GM12878 (cell line): ENCODE measurements around the gene GLIPR2. TPM values are rescaled to one million over a fixed set of nuclear protein-coding genes. Genes with fewer than 3 reads are reported as not detected.
A peak's percentile ranks its signal among the peaks of the same experiment; 100 is the strongest.

Source experiments
- ATAC-seq: fragments of 200-7000 bp; cut with Tn5 transposase; 3 replicates; pipeline ENCODE4 v1.9.1; 2020; ENCODE audit warnings: mild to moderate bottlenecking, moderate library complexity
- BruUV-seq: library from RNA; stranded (reverse); fragments of 400-500 nt; replicated peaks from 2 replicates; lab custom pipeline; 2021; lab: Mats Ljungman, UMichigan
- CTCF ChIA-PET: fragments of 300-600 bp; sonication (Branson Sonifier 250); formaldehyde crosslinking; extraction: SDS; loops from one replicate; lab custom pipeline; 2021; ENCODE audit warnings: inconsistent platforms; lab: Yijun Ruan, JAX
- POLR2A ChIA-PET: fragments of 350-600 bp; formaldehyde crosslinking; extraction: SDS; loops from one replicate; lab custom pipeline; 2021; ENCODE audit warnings: inconsistent platforms; lab: Charles Lee
- RAD21 ChIA-PET: fragments of 300-600 bp; sonication (Branson Sonifier 250); formaldehyde crosslinking; loops from one replicate; lab custom pipeline; 2023; ENCODE audit warnings: antibody characterized with exemption; ENCODE audit not compliant: unreplicated experiment; lab: Charles Lee
- SMC1A ChIA-PET: fragments of 300-600 bp; sonication (Branson Sonifier 250); formaldehyde crosslinking; loops from one replicate; lab custom pipeline; 2023; ENCODE audit not compliant: unreplicated experiment, uncharacterized antibody; lab: Charles Lee
- DNase-seq: peaks from one replicate; pipeline ENCODE4 v3.0.0-alpha.2; 2011; ENCODE audit warnings: low read depth, low spot score
- FAIRE-seq: peaks from 3 replicates; lab custom pipeline; 2011; peaks lifted over from hg19 to GRCh38; lab: Jason Lieb, UNC
- H2AFZ ChIP-seq: 2 replicates; pipeline ENCODE4 v1.6.0; 2011; ENCODE audit warnings: low read depth, low read length, control low read depth; ENCODE audit not compliant: control insufficient read depth
- H3K27ac ChIP-seq: 2 replicates; pipeline ENCODE4 v1.5.1; 2011; ENCODE audit warnings: control low read depth; ENCODE audit not compliant: control insufficient read depth, insufficient read depth
- H3K27me3 ChIP-seq, 2 experiments: replicated peaks in 1 of 2; 2 replicates each; pipeline versions ENCODE4 v1.6.0 to v1.6.1; 2011; ENCODE audit warnings: low read length in 1 of 2; ENCODE audit not compliant: control insufficient read depth in 2 of 2, insufficient read depth in 2 of 2
- H3K36me3 ChIP-seq, 2 experiments: 2 replicates each; pipeline ENCODE4 v1.5.1; 2011; ENCODE audit warnings: low read length in 1 of 2; ENCODE audit not compliant: control insufficient read depth in 2 of 2, insufficient read depth in 2 of 2
- H3K4me1 ChIP-seq: 2 replicates; pipeline ENCODE4 v1.6.1; 2011; ENCODE audit warnings: mild to moderate bottlenecking, low read length, moderate library complexity, mixed read lengths; ENCODE audit not compliant: control insufficient read depth, insufficient read depth
- H3K4me2 ChIP-seq: 2 replicates; pipeline ENCODE4 v1.6.0; 2011; ENCODE audit warnings: control low read depth; ENCODE audit not compliant: control insufficient read depth, insufficient read depth
- H3K4me3 ChIP-seq: fragments of 200-600 bp; sonication (generic); 2 replicates; pipeline ENCODE4 v1.5.1; 2016
- H3K79me2 ChIP-seq: 2 replicates; pipeline ENCODE4 v1.6.0; 2011; ENCODE audit warnings: low read length; ENCODE audit not compliant: control insufficient read depth, insufficient read depth
- H3K9ac ChIP-seq: 2 replicates; pipeline ENCODE4 v1.8.0; 2011; ENCODE audit warnings: low read length, control low read depth, mixed read lengths; ENCODE audit not compliant: control insufficient read depth, insufficient read depth
- H3K9me3 ChIP-seq: replicated peaks from 3 replicates; pipeline ENCODE4 v1.5.1; 2011; ENCODE audit warnings: mild to moderate bottlenecking, low read length; ENCODE audit not compliant: control insufficient read depth, insufficient read depth
- H4K20me1 ChIP-seq: 2 replicates; pipeline ENCODE4 v1.6.0; 2011; ENCODE audit not compliant: control insufficient read depth, insufficient read depth
- BMI1 ChIP-seq: fragments of 450-650 bp; IDR thresholded peaks from 2 replicates; pipeline ENCODE4 v1.6.1; 2016; ENCODE audit warnings: mild to moderate bottlenecking, moderate library complexity, borderline replicate concordance
- CEBPB ChIP-seq, 2 experiments: fragments of 150-350 bp in 1 of 2; IDR thresholded peaks; 2 replicates each; pipeline ENCODE4 v1.6.1; 2012 to 2014; ENCODE audit warnings: low read depth in 2 of 2, low read length in 2 of 2, borderline replicate concordance in 1 of 2, inconsistent platforms in 1 of 2
- EZH2 ChIP-seq: IDR thresholded peaks from 2 replicates; pipeline ENCODE4 v1.6.1; 2012; ENCODE audit warnings: low read depth, mild to moderate bottlenecking, control low read depth, inconsistent platforms, low read length, borderline replicate concordance; ENCODE audit not compliant: control insufficient read depth
- GATAD2B ChIP-seq: fragments of 450-650 bp; conservative IDR thresholded peaks from 2 replicates; pipeline ENCODE4 v1.6.1; 2017; ENCODE audit warnings: low read depth, mild to moderate bottlenecking, moderate library complexity
- NBN ChIP-seq: fragments of 450-650 bp; IDR thresholded peaks from 2 replicates; pipeline ENCODE4 v1.6.1; 2016
- RELA ChIP-seq: fragments of 450-650 bp; IDR thresholded peaks from 2 replicates; pipeline ENCODE4 v1.8.0; 2014; ENCODE audit warnings: borderline replicate concordance; ENCODE audit not compliant: partially characterized antibody
- RUNX3 ChIP-seq: IDR thresholded peaks from 2 replicates; pipeline ENCODE4 v1.6.1; 2012; ENCODE audit warnings: low read length, inconsistent platforms
- SRF ChIP-seq, 2 experiments: IDR thresholded peaks; 2 replicates each; pipeline ENCODE4 v1.6.1; 2011; ENCODE audit warnings: low read depth in 2 of 2, low read length in 2 of 2, mild to moderate bottlenecking in 1 of 2, moderate library complexity in 1 of 2
- STAT3 ChIP-seq: IDR thresholded peaks from 2 replicates; pipeline ENCODE4 v1.6.1; 2011; ENCODE audit warnings: low read depth, low read length, improper control_type of control experiment
- ZNF207 ChIP-seq: fragments of 450-650 bp; IDR thresholded peaks from 2 replicates; pipeline ENCODE4 v1.6.1; 2014; ENCODE audit warnings: antibody characterized with exemption, mild to moderate bottlenecking, borderline replicate concordance
- WGBS: methylation state at CpG from one replicate; pipeline ENCODE4 v1.1.6; 2016; ENCODE audit warnings: low lambda C conversion rate; ENCODE audit not compliant: insufficient replicate concordance, insufficient coverage; ENCODE audit errors: missing lambda C conversion rate; 5-methylcytosine and 5-hydroxymethylcytosine counted together
- in situ Hi-C: fragments of 300-500 bp; cut with MboI; formaldehyde crosslinking; loops from 9 replicates; pipeline ENCODE4 v1.14.3; 2018; ENCODE audit warnings: mixed read lengths
- intact Hi-C: fragments of 100-400 bp; cut with micrococcal nuclease; formaldehyde crosslinking; loops from one replicate; pipeline ENCODE4 v1.14.2; 2022; ENCODE audit not compliant: unreplicated experiment
- polyA plus RNA-seq, 11 experiments: library from polyadenylated mRNA; depleted of rRNA in 4 of 11; unstranded in 6 of 11; stranded (reverse) in 5 of 11; fragments of >200 nt; fragmentation: Nextera tagmentation in 4 of 11; fragmentation: Illumina TruSeq in 1 of 11; extraction: Ambion mirVana in 4 of 11; extraction: Trizol in 1 of 11; gene quantifications; 1 replicate in 1 of 11; 2 replicates in 10 of 11; pipeline versions ENCODE4 v1.2.1 to v1.2.3, GENCODE V29; 2011 to 2016; ENCODE audit warnings: inconsistent platforms in 2 of 11, missing spikeins in 2 of 11, low read depth in 1 of 11
- total RNA-seq, 4 experiments: library from RNA; depleted of rRNA in 3 of 4; stranded (reverse); fragments of >200 nt in 3 of 4; fragmentation: Illumina TruSeq in 1 of 4; extraction: Trizol in 1 of 4; gene quantifications; 2 replicates each; pipeline versions ENCODE4 v1.2.1 to v1.2.3, GENCODE V29; 2013 to 2021
- TF ChIP-seq, protein P1 (sequence below): fragments of 450-650 bp; conservative IDR thresholded peaks from 2 replicates; pipeline ENCODE4 v1.6.1; 2017; ENCODE audit warnings: mild to moderate bottlenecking, moderate library complexity
- TF ChIP-seq, protein P2 (sequence below): fragments of 450-650 bp; IDR thresholded peaks from 2 replicates; pipeline ENCODE4 v1.6.1; 2017; ENCODE audit warnings: mild to moderate bottlenecking

The GLIPR2 gene
- total and polyA plus RNA-seq, 10 of the 15 experiments (the other 5 are each of a cell fraction or from before 2014, with no cell fraction given), result 0.41 to 3.5 (median 2.2) TPM

DNA sequence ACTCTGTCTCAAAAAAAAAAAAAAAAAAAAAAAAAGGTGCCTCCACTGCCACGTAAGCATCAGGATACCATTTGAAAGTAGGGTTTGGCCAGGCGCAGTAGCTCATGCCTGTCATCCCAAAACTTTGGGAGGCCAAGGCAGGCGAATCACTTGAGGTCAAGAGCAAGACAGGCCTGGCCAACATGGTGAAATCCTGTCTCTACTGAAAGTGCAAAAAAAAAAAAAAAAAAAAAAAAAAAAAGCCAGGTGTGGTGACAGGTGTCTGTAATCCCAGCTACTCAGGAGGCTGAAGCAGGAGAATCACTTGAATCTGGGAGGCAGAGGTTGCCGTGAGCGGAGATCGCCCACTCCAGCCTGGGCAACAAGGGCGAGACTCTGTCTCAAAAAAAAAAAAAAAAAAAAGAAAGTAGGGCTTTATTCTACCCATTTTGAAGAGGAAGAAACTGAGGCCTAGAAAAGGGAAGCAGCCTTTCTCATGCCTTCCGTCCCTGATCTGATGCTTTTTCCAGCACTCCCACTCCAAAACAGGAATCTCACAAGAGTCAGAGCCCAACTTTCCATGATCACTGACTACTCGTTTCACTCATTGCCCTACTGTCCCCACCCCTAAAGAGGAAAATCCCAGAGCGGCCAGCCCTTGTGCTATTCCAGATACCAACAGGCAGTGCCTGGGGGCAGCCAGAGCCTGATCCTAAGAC lies 16.4 kb downstream of the GLIPR2 start (continued):
- TF ChIP-seq GATAD2B (no peak), NBN (no peak), STAT3 (no peak), RELA (no peak), SRF (IDR thresholded peaks at IDR 0.05; ENCODE audit: low read depth in 2 of 2, low read length in 2 of 2) (no peak)
- TF ChIP-seq, all 136 proteins: peak for 0

DNA sequence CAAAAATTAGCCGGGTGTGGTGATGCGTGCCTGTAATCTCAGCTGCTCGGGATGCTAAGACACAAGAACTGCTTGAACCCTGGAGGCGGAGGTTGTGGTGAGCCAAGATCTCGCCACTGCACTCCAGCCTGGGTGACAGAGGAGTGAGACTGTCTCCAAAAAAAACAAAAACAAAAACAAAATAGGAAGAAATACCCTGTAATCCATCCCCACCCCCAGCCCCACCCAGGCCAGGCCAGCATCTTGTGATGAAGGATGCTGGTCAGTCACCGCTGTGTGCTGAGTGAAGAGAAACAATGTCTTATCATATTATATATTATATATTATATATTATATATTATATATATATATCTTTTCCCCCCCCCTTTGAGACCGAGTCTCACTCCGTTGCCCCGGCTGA lies 17.2 kb downstream of the GLIPR2 start:
- no peak overlapping the region for H2AFZ ChIP-seq
- TF ChIP-seq BMI1, result no peak
- TF ChIP-seq CEBPB (IDR thresholded peaks at IDR 0.05; ENCODE audit: borderline replicate concordance in 1 of 2, low read depth in 2 of 2, low read length in 2 of 2), result no peak
- TF ChIP-seq ZNF207, result no peak
- 0 out of 2 replicates have a peak, but pooled peaks have one; percentile 43 for TF ChIP-seq RUNX3
- TF ChIP-seq, protein P1, sequence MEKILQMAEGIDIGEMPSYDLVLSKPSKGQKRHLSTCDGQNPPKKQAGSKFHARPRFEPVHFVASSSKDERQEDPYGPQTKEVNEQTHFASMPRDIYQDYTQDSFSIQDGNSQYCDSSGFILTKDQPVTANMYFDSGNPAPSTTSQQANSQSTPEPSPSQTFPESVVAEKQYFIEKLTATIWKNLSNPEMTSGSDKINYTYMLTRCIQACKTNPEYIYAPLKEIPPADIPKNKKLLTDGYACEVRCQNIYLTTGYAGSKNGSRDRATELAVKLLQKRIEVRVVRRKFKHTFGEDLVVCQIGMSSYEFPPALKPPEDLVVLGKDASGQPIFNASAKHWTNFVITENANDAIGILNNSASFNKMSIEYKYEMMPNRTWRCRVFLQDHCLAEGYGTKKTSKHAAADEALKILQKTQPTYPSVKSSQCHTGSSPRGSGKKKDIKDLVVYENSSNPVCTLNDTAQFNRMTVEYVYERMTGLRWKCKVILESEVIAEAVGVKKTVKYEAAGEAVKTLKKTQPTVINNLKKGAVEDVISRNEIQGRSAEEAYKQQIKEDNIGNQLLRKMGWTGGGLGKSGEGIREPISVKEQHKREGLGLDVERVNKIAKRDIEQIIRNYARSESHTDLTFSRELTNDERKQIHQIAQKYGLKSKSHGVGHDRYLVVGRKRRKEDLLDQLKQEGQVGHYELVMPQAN, result no peak
- TF ChIP-seq, protein P2, sequence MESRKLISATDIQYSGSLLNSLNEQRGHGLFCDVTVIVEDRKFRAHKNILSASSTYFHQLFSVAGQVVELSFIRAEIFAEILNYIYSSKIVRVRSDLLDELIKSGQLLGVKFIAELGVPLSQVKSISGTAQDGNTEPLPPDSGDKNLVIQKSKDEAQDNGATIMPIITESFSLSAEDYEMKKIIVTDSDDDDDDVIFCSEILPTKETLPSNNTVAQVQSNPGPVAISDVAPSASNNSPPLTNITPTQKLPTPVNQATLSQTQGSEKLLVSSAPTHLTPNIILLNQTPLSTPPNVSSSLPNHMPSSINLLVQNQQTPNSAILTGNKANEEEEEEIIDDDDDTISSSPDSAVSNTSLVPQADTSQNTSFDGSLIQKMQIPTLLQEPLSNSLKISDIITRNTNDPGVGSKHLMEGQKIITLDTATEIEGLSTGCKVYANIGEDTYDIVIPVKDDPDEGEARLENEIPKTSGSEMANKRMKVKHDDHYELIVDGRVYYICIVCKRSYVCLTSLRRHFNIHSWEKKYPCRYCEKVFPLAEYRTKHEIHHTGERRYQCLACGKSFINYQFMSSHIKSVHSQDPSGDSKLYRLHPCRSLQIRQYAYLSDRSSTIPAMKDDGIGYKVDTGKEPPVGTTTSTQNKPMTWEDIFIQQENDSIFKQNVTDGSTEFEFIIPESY, result no peak
- no peak for TF ChIP-seq EZH2
- TF ChIP-seq RELA, result no peak

More for the DNA sequence above, 17.2 kb downstream of the GLIPR2 start:
- WGBS, result 35% methylated on average over 9 of the region's 9 CpGs
- ChIA-PET SMC1A (no interaction called here), RAD21 (interaction anchor here (1.1 kb wide), 1 partner anchor 36 kb away, joined by 4 read pairs; the partner anchor contains the start of gene CLTA), CTCF (no interaction called here), POLR2A (no interaction called here)
- H4K20me1 ChIP-seq, result no peaks in the 10 kb centered on the region
- peaks cover 48% of the 10 kb centered on the region for H3K4me1 ChIP-seq
- H3K4me2 ChIP-seq, result no peak overlapping the region
- no peak overlapping the region for H3K9ac ChIP-seq
- ATAC-seq (0 out of 3 replicates have a peak, but pooled peaks have one; percentile 6), FAIRE-seq (no peak), DNase-seq (no peak)
- H3K4me3 ChIP-seq, result no peak overlapping the region
- H3K27ac ChIP-seq, result no peak overlapping the region
- H3K27me3 ChIP-seq, result no peaks in the 10 kb centered on the region
- no peaks in the 10 kb centered on the region for H3K36me3 ChIP-seq
- no TSS peak for BruUV-seq
- in situ Hi-C loops, result no loop called here
- intact Hi-C loops, result no loop called here
- H3K9me3 ChIP-seq, result no peaks in the 10 kb centered on the region; the same call in 2 of the 3 replicates
- H3K79me2 ChIP-seq, result no peaks in the 10 kb centered on the region
